HepG2 (cell line): ENCODE results near the gene SIMC1.

Source experiments
- POLR2A ChIP-seq, 2 experiments: IDR thresholded peaks; 2 replicates each; pipeline ENCODE4 v1.6.1; 2011; ENCODE audit warnings: low read depth in 2 of 2, low read length in 2 of 2, mild to moderate bottlenecking in 1 of 2, moderate library complexity in 1 of 2; ENCODE audit not compliant: insufficient read depth in 1 of 2
- REL ChIP-seq: sonication (generic); formaldehyde crosslinking; conservative IDR thresholded peaks from 2 replicates; pipeline ENCODE4 v1.8.0; 2022; ENCODE audit warnings: mild to moderate bottlenecking, missing genetic modification reagents, moderate library complexity
- ZNF577 ChIP-seq: sonication (generic); formaldehyde crosslinking; IDR thresholded peaks from 2 replicates; pipeline ENCODE4 v1.4.0; 2020; ENCODE audit warnings: mild to moderate bottlenecking, low read depth, missing genetic modification reagents, borderline replicate concordance
- ZNF670 ChIP-seq: sonication (generic); formaldehyde crosslinking; IDR thresholded peaks from 2 replicates; pipeline ENCODE4 v1.8.0; 2022; ENCODE audit warnings: mild to moderate bottlenecking, missing genetic modification reagents, borderline replicate concordance
- TF ChIP-seq, protein P1 (sequence below): sonication (generic); formaldehyde crosslinking; IDR thresholded peaks from 2 replicates; pipeline ENCODE4 v1.5.0; 2020; ENCODE audit warnings: mild to moderate bottlenecking, missing genetic modification reagents, moderate library complexity
- TF ChIP-seq, protein P2 (sequence below): sonication (generic); formaldehyde crosslinking; IDR thresholded peaks from 2 replicates; pipeline ENCODE4 v1.4.0; 2020; ENCODE audit warnings: missing genetic modification reagents, mild to moderate bottlenecking, borderline replicate concordance
- TF ChIP-seq, protein P3 (sequence below): sonication (generic); formaldehyde crosslinking; IDR thresholded peaks from 2 replicates; pipeline ENCODE4 v1.5.0; 2020; ENCODE audit warnings: mild to moderate bottlenecking, missing genetic modification reagents

GRCh38 chr5:176387384-176387925 is 149.2 kb downstream of the SIMC1 start:
- TF ChIP-seq ZNF670 (CRISPR knock-in tag) (no peak), ZNF577 (no peak), POLR2A (IDR thresholded peaks at IDR 0.05; ENCODE audit: insufficient read depth in 1 of 2, low read depth in 2 of 2, low read length in 2 of 2) (no peak), REL (no peak)
- TF ChIP-seq, protein P1, sequence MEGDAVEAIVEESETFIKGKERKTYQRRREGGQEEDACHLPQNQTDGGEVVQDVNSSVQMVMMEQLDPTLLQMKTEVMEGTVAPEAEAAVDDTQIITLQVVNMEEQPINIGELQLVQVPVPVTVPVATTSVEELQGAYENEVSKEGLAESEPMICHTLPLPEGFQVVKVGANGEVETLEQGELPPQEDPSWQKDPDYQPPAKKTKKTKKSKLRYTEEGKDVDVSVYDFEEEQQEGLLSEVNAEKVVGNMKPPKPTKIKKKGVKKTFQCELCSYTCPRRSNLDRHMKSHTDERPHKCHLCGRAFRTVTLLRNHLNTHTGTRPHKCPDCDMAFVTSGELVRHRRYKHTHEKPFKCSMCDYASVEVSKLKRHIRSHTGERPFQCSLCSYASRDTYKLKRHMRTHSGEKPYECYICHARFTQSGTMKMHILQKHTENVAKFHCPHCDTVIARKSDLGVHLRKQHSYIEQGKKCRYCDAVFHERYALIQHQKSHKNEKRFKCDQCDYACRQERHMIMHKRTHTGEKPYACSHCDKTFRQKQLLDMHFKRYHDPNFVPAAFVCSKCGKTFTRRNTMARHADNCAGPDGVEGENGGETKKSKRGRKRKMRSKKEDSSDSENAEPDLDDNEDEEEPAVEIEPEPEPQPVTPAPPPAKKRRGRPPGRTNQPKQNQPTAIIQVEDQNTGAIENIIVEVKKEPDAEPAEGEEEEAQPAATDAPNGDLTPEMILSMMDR (CRISPR knock-in tag), result no peak
- TF ChIP-seq, protein P2, sequence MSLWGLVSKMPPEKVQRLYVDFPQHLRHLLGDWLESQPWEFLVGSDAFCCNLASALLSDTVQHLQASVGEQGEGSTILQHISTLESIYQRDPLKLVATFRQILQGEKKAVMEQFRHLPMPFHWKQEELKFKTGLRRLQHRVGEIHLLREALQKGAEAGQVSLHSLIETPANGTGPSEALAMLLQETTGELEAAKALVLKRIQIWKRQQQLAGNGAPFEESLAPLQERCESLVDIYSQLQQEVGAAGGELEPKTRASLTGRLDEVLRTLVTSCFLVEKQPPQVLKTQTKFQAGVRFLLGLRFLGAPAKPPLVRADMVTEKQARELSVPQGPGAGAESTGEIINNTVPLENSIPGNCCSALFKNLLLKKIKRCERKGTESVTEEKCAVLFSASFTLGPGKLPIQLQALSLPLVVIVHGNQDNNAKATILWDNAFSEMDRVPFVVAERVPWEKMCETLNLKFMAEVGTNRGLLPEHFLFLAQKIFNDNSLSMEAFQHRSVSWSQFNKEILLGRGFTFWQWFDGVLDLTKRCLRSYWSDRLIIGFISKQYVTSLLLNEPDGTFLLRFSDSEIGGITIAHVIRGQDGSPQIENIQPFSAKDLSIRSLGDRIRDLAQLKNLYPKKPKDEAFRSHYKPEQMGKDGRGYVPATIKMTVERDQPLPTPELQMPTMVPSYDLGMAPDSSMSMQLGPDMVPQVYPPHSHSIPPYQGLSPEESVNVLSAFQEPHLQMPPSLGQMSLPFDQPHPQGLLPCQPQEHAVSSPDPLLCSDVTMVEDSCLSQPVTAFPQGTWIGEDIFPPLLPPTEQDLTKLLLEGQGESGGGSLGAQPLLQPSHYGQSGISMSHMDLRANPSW, result no peak
- TF ChIP-seq, protein P3, sequence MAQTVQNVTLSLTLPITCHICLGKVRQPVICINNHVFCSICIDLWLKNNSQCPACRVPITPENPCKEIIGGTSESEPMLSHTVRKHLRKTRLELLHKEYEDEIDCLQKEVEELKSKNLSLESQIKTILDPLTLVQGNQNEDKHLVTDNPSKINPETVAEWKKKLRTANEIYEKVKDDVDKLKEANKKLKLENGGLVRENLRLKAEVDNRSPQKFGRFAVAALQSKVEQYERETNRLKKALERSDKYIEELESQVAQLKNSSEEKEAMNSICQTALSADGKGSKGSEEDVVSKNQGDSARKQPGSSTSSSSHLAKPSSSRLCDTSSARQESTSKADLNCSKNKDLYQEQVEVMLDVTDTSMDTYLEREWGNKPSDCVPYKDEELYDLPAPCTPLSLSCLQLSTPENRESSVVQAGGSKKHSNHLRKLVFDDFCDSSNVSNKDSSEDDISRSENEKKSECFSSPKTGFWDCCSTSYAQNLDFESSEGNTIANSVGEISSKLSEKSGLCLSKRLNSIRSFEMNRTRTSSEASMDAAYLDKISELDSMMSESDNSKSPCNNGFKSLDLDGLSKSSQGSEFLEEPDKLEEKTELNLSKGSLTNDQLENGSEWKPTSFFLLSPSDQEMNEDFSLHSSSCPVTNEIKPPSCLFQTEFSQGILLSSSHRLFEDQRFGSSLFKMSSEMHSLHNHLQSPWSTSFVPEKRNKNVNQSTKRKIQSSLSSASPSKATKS (CRISPR knock-in tag), result no peak
